Measurements from ENCODE around the gene GGCT.

DNA sequence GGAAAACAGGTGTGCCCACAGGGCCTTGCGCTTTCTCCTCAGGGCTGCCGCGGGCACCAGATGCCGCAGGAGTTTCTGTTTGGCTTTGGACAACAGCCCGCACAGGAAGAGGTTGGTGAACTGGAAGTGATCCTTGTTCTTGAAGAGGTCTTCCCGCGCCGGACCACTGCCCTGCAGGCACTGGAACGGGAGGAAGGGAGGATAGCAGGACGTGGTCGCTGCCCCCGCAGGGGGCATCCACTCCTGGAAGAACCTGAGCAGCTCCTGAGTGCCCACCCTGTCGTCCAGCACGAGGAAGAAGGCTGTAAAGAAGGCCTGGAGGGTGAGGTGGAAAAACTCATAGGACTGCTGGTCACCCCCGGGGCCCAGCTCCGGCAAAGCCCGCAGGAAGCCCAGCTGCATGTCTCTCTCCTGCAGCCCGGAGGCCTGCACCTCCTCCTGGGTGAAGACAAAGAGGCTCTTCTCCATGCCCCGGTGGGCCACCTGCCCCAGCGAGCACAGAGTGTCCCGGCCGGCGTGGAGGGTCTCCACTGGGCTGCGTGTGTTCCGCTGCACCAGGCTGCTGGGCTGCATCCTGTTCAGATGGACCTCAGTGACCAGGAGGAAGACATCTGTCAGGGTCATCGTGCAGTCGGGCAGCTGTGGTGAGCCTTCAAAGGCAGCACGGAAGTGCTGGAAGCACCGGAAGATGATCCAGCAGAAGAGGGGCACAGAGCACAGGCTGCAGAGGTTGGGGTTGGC is 52.9 kb downstream of the GGCT start:
- TF ChIP-seq, protein P1, sequence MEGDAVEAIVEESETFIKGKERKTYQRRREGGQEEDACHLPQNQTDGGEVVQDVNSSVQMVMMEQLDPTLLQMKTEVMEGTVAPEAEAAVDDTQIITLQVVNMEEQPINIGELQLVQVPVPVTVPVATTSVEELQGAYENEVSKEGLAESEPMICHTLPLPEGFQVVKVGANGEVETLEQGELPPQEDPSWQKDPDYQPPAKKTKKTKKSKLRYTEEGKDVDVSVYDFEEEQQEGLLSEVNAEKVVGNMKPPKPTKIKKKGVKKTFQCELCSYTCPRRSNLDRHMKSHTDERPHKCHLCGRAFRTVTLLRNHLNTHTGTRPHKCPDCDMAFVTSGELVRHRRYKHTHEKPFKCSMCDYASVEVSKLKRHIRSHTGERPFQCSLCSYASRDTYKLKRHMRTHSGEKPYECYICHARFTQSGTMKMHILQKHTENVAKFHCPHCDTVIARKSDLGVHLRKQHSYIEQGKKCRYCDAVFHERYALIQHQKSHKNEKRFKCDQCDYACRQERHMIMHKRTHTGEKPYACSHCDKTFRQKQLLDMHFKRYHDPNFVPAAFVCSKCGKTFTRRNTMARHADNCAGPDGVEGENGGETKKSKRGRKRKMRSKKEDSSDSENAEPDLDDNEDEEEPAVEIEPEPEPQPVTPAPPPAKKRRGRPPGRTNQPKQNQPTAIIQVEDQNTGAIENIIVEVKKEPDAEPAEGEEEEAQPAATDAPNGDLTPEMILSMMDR (IDR thresholded peaks at IDR 0.05; ENCODE audit: low read length) = no peak
- no peak for TF ChIP-seq EZH2 (optimal IDR thresholded peaks at IDR 0.05; ENCODE audit: low read depth, low read length)

Measured in MM.1S (cell line).